ENCODE measurements around the gene CACNA2D1.

Gene CACNA2D1

GRCh38 chr7:82226191-82226590 is 217.4 kb downstream of the CACNA2D1 start:
- DNase-seq (ENCODE audit: low spot score), result no peak

- DNase-seq (ENCODE audit: low spot score), result no peak
These were observed 219.0 kb downstream of the CACNA2D1 start for GRCh38 chr7:82224529-82224928.

GRCh38 chr7:82223580-82223979 is 220.0 kb downstream of the CACNA2D1 start:
- DNase-seq (ENCODE audit: low spot score), result no peak

- DNase-seq (ENCODE audit: low spot score), result no peak
These were observed 222.4 kb downstream of the CACNA2D1 start for GRCh38 chr7:82221152-82221674.

- DNase-seq (ENCODE audit: low spot score), result no peak
These were observed 231.1 kb downstream of the CACNA2D1 start for GRCh38 chr7:82212466-82212865.

GRCh38 chr7:82211333-82211732 is 232.2 kb downstream of the CACNA2D1 start:
- DNase-seq (ENCODE audit: low spot score), result no peak

GRCh38 chr7:82210416-82211184 is 233.0 kb downstream of the CACNA2D1 start:
- DNase-seq (ENCODE audit: low spot score), result no peak

- DNase-seq (ENCODE audit: low spot score), result no peak
These were observed 234.3 kb downstream of the CACNA2D1 start for GRCh38 chr7:82209179-82209747.

- DNase-seq (ENCODE audit: low spot score), result no peak
These were observed 238.9 kb downstream of the CACNA2D1 start for GRCh38 chr7:82204694-82205093.

GRCh38 chr7:82202965-82203364 is 240.6 kb downstream of the CACNA2D1 start:
- no peak for DNase-seq (ENCODE audit: low spot score)

- no peak for DNase-seq (ENCODE audit: low spot score)
These were observed 241.5 kb downstream of the CACNA2D1 start for GRCh38 chr7:82202107-82202506.

- no peak for DNase-seq (ENCODE audit: low spot score)
These were observed 243.0 kb downstream of the CACNA2D1 start for GRCh38 chr7:82200601-82201000.

- no peak for DNase-seq (ENCODE audit: low spot score)
These were observed 249.4 kb downstream of the CACNA2D1 start for GRCh38 chr7:82194016-82194643.

- DNase-seq (ENCODE audit: low spot score), result no peak
These were observed 254.9 kb downstream of the CACNA2D1 start for GRCh38 chr7:82188636-82189035.

- no peak for DNase-seq (ENCODE audit: low spot score)
These were observed 258.1 kb downstream of the CACNA2D1 start for GRCh38 chr7:82185443-82185842.

- DNase-seq (ENCODE audit: low spot score), result no peak
These were observed 259.9 kb downstream of the CACNA2D1 start for GRCh38 chr7:82183634-82184033.

- no peak for DNase-seq (ENCODE audit: low spot score)
These were observed 264.3 kb downstream of the CACNA2D1 start for GRCh38 chr7:82179311-82179710.

GRCh38 chr7:82175319-82175718 is 268.3 kb downstream of the CACNA2D1 start:
- DNase-seq (ENCODE audit: low spot score), result no peak

GRCh38 chr7:82173400-82174021 is 270.1 kb downstream of the CACNA2D1 start:
- no peak for DNase-seq (ENCODE audit: low spot score)

- DNase-seq (ENCODE audit: low spot score), result no peak
These were observed 270.7 kb downstream of the CACNA2D1 start for GRCh38 chr7:82172881-82173280.

GRCh38 chr7:82172017-82172416 is 271.6 kb downstream of the CACNA2D1 start:
- DNase-seq (ENCODE audit: low spot score), result no peak

- DNase-seq (ENCODE audit: low spot score), result no peak
These were observed 275.8 kb downstream of the CACNA2D1 start for GRCh38 chr7:82167558-82168314.

Data from iPS-NIHi11 (cell line).